NCI-H510A (cell line): ENCODE results near the gene IGFLR1.
"Not testable (repeated sequence)": the region's sequence is repeated elsewhere in the genome, so short reads cannot be mapped to it uniquely, and the experiment has no call there.

ENCODE experiments used
- DNase-seq: peaks from one replicate; lab custom pipeline; 2025; lab: John Stamatoyannopoulos, UW

IGFLR1 gene

DNA sequence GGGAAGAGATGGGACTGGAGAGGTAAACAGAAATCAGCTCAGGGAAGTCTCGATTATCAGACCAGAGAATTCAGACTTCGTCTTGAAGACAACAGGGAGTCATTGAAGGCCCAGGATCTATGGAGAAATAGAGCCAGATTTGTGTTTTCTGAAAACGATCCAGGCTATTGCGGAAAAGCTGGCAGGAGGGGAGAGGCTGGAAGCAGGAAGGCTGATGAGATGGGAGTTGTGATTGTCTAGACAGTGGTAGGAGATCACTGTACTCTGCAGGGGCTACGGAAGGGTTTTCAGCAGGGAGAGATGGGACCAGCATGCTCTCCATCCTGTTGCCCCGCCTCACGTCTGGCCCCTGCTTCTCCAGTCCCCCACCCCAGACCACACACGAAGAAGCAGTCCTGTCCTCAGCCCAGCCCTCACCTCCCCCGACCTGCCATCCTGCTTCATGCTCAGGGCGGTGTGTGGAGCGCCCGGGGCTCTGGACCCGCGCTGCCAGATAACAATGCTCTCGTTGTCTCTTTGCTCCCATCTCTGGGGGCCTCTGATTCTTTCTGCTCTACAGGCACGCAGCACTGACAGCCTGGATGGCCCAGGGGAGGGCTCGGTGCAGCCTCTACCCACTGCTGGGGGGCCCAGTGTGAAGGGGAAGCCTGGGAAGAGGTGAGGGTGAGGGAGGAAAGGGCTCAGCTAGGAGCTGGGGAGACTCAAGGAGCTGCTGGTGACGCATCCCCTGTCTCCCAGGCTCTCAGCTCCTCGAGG, 35.0 kb upstream of the IGFLR1 start:
- DNase-seq: no peak

GRCh38 chr19:35776102-35776788, 34.0 kb upstream of the IGFLR1 start:
- DNase-seq: no peak

DNA sequence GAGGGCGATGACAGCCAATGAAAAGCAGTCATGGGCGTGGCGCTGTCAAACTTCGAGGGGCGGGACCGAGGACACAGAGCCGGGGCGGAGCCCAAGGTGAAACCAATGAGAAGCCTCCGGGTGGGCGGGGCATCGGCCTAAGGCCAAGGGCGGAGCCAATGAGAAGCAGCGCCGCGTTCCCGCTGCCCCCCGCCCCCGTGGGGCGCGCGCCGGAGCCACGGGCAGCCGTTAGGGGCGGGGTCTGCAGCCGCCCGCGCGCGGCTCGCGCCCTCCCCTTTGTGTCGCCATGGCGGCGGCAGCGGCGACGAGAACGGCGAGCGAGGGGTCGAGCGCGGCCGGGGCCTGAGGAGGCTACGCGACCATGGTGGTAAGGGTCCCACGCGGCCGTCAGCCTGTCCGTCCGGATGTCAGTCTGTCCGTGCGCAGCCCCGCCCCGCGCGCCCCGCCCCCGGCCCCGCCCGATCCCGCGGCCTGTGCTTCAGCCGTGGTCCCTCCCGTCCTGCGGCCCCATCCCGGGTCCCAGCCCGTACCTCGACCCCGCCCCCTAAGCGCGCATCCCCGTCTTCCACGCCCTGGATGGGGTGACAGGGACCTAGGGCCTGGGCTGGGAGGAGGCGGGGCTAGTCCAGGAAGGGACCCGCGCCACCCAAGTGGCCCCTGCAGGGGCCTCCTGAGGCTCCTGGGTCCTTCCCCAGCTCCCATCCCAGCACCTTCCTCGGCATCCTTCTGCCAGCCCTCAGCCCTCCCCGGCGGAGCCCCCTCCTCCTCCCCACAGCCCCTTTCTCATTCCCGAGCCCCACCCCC, 33.2 kb upstream of the IGFLR1 start, which contains the start of gene ARHGAP33:
Gene ARHGAP33, plus strand, starts transcription at position 267 of the 804 bp plus-strand sequence. Its CDS starts 95 bp downstream, at position 362.
- DNase-seq: peak; percentile 98

DNA sequence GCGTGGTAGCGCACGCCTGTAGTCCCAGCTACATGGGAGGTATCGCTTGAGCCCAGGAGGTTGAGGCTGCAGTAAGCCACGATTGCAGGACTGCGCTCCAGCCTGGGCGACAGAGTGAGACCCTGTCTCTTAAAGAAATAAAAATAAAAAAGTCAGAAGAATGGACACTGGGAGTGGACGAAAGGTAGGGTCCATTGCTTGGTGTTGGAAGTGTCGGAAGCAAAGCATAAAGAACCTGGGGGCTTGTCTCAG, 32.7 kb upstream of the IGFLR1 start:
- DNase-seq: no peak

GRCh38 chr19:35774274-35775045, 32.2 kb upstream of the IGFLR1 start:
- no peak for DNase-seq

GRCh38 chr19:35773020-35773806, 31.0 kb upstream of the IGFLR1 start:
- no peak for DNase-seq

DNA sequence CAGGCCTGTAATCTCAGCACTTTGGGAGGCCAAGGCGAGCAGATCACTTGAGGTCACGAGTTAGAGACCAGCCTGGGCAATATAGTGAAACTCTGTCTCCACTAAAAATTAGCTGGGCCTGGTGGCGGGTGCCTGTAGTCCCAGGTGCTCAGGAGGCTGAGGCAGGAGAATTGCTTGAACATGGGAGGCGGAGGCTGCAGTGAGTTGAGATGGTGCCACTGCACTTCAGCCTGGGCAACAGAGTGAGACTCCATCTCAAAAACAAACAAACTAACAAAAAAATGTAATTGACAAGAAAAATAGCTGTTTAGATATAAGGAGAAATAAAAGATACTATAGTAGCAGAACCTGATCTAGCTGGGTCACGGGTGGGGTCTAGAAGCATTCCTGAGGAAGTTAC, 30.1 kb upstream of the IGFLR1 start:
- not testable (repeated sequence) for DNase-seq

- DNase-seq: no peak
These were observed 25.8 kb upstream of the IGFLR1 start for GRCh38 chr19:35768082-35768421.

- no peak for DNase-seq
These were observed 25.2 kb upstream of the IGFLR1 start for GRCh38 chr19:35767288-35768081.

GRCh38 chr19:35766571-35767104, 24.4 kb upstream of the IGFLR1 start:
- DNase-seq: no peak

GRCh38 chr19:35764432-35765315, 22.4 kb upstream of the IGFLR1 start:
- DNase-seq: no peak

- no peak for DNase-seq
These were observed 18.6 kb upstream of the IGFLR1 start for GRCh38 chr19:35760711-35761349.

- no peak for DNase-seq
These were observed 17.4 kb upstream of the IGFLR1 start for GRCh38 chr19:35759697-35760096.

DNA sequence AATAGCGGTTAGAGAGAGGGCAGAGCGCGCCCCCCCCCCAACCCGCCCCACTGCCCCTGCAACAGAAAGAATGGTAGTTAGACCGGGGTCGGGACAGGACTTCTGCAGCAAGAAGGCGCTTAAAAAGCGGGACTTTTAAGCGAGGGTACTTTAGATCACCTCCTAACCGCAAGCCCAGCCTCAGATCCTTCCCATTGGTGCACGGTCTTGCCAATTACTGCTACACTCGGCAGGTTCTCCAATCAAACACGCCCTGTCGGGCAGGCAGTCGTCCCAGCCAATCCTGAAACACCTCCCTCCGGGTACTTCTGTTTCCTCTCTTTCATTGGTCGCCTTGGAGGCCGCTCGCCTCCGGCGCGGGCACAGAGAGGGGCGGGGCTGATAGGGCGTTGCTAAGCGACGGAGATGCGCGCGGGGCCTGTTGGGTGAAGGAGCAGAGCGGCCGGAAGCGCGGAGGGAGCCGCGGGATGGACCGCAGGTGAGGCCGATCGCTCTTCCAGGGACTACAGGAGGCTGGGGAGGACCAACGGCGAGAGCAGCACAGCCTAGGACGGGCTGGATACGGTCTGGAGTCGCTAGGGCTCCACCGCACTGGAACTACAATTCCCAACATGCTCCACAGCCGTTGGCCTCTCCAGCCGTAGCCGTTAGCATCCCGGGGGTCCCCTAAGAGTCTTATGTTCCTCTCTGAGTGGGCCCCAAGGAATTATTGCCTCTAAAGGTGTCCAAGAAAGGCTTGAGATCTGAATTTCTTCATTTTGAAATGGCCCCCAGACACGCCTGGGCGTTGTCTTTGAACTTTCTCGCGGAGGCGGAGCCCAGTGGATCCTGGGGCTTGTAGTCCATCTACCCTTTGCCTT, 15.7 kb upstream of the IGFLR1 start, which contains the start of gene PROSER3:
Gene PROSER3, plus strand, starts transcription at position 428 of the 860 bp plus-strand sequence. Its CDS starts 40 bp downstream, at position 468.
- DNase-seq: peak; percentile 98

GRCh38 chr19:35757231-35757748, 15.0 kb upstream of the IGFLR1 start:
- DNase-seq: no peak

DNA sequence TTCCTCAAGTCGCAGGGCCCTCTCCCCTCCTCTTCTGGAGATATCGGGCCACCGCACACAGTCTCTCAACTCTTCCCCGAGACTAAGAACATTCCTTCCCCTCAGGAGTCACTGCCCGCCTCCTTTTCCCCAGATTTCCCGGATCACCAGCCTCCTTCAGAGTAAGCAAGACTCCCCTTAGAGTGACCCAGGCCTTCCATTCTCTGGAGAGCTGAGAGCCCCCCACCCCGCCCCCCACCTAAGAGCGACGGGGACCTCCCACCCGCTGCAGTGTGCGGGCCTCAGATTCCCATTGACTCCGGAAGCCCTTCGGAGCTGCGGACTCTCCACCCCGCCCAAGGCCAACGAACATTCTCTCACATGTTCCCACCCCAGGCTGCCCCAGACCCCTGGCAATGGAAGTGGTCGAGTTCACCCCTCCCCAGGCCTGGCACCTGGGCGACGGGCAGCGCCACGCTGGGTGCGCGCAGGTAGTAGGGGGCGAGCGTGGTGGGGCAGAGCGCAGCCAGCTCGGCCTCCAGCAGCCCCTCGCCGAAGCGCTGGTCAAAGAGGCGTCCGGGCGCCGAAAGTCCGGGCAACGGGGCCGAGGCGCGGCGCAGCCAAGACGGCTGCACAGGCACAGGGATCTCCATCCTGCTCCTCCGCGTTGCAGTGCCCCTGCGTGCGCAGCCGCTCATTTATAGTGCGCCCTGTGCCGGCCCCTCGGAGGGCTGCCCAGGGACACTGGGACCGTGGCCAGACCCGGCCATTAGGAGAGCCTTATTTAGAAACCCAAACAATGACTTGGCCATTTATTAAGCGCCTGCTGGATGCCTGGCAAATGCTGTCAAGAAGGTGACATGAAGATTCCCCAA, 14.4 kb upstream of the IGFLR1 start, which contains the start of gene HSPB6:
Gene HSPB6, minus strand, starts transcription at position 653 of the 854 bp plus-strand sequence. Its CDS starts 21 bp downstream, at position 632.
- no peak for DNase-seq
